Activated CD4-positive, alpha-beta T cell treated with anti-CD3 and anti-CD28 coated beads, Interleukin-2, amount 50 U/mL, for 48 hours (primary cell): Measurements from ENCODE around the gene NADSYN1.
"Not testable (repeated sequence)": the region's sequence is repeated elsewhere in the genome, so short reads cannot be mapped to it uniquely, and the experiment has no call there.

ENCODE experiments used
- DNase-seq, 2 experiments: peaks; one replicate each; pipeline ENCODE4 v3.0.0-alpha.2; 2020

NADSYN1 gene

DNA sequence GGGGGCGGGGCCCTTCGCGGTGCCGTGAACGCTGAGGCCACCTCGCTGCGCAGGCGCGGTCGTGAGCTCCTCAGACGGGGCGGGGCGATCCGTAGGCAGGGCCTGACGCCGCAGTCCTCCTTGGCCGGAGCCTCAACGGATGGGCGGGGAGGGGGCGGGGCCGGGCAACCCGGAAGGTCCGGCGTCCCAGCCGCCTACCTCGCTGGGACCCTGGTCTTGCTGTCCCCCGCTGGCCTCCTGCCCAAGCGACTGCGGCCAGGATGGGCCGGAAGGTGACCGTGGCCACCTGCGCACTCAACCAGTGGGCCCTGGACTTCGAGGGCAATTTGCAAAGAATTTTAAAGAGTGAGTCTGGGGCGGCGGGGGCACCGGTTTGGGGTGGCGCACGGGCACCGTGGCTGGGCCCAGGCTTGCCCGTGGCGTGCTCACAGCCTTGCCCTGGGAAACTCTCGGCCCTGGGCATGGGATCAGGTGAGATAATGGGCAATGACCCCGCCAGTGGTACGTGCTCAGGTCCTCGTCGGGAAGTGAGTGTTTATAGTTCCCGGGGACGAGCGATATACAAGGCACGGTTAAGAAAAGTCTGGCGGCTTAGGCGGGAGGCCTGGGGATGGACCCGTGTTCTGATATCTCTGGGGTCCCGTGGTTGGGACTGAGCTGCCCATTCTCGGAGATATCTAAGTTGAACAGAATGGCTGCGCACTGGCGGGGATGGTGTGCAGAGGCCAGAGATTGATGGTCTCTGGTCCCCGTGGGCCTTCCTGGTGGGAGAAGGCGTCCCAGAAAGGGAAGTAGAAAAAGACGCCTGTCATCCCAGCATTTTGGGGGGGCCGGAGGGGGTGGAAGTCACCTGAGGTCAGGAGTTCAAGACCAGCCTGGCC is at the start of gene NADSYN1:
Gene NADSYN1 (plus strand): TSS at position 167 of the 881 bp plus-strand sequence. CDS start 94 bp downstream, at position 261.
- peak; percentile 97 for DNase-seq

GRCh38 chr11:71404209-71404608 is 48.8 kb upstream of the NADSYN1 start:
- no peak for DNase-seq

- no peak for DNase-seq
These were observed 46.3 kb upstream of the NADSYN1 start for GRCh38 chr11:71406681-71407080.

DNA sequence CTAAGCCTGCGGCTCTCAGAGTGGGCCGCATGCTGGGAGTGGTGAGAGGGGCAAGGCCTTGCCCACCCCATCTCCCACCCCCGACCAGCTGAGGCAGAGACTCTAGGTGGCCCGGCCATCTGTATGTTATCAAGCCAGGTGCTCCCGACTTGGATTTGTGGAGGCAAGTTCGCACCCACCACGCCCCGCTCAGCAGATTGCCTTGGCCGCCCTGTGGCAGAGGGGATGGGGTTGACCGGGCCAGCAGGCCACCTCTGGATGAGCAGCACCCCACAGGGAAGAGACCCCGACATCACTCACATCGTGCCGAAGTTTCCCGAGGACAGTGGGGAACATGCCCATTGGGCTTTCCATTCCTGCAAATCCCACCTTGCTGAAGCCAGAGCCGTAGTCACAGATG is 45.6 kb upstream of the NADSYN1 start:
- DNase-seq, result no peak

- no peak for DNase-seq
These were observed 44.2 kb upstream of the NADSYN1 start for GRCh38 chr11:71408826-71409225.

DNA sequence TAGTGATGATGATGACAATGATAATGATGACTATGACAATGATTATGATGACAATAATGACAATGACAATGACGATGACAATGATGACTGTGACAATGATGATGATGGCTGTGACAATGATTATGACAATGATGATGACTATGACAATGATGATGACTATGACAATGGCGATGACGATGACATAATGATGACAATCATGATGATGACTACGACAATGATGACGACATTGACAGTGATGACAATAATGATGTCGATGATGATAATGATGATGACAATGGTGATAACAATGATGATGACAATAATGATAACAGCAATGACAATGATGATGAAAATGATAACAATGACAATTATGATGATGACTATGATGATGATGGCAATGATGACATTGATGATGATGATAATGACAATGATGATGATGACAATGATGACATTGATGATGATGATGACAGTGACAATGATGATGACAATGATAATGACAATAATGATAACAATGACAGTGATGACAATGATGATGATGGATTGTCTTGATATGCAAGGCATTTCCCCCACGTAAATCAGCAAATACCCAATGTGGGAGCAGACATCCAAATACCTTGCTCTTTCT is 42.5 kb upstream of the NADSYN1 start:
- DNase-seq, result no peak

- DNase-seq, result no peak
These were observed 38.4 kb upstream of the NADSYN1 start for GRCh38 chr11:71414645-71415044.

DNA sequence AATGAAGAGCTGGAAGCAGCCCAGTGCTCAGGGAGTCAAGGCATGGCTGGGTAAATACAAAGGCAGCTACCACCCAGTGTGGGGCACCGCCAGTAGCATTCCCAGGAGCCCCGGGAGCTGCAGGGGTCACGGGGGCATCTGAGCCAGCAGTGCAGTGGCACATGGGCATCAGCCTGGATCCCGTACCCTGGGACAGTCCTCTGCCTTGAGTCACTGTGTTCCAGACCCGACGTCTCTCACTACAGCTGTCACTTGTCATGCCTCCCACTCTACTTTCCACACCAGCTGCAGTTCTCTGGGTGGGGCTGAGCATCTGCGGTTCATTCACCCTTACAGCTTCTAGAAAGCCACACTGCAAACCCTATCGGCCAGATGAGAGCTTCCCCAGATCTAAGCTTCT is 34.4 kb upstream of the NADSYN1 start:
- peak; percentile 5 to 9 for DNase-seq

- peak; percentile 15 to 29 for DNase-seq
These were observed 32.4 kb upstream of the NADSYN1 start for GRCh38 chr11:71420455-71421241.

GRCh38 chr11:71421392-71421950 is 31.5 kb upstream of the NADSYN1 start:
- no peak for DNase-seq

DNA sequence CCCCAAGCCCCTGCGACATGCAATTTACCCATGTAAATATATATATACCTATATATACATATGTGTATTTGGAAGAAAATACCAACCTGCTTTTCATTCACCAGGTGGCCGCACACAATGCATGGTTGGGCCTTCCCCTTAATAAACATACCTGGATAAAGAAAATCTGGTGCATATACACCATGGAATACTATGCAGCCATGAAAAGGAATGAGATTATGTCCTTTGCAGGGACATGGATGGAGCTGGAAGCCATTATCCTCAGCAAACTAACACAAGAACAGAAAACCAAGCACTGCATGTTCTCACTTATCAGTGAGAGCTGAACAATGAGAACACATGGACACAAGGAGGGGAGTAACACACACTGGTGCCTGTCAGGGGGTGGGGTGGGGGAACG is 30.7 kb upstream of the NADSYN1 start:
- not testable (repeated sequence) for DNase-seq

DNA sequence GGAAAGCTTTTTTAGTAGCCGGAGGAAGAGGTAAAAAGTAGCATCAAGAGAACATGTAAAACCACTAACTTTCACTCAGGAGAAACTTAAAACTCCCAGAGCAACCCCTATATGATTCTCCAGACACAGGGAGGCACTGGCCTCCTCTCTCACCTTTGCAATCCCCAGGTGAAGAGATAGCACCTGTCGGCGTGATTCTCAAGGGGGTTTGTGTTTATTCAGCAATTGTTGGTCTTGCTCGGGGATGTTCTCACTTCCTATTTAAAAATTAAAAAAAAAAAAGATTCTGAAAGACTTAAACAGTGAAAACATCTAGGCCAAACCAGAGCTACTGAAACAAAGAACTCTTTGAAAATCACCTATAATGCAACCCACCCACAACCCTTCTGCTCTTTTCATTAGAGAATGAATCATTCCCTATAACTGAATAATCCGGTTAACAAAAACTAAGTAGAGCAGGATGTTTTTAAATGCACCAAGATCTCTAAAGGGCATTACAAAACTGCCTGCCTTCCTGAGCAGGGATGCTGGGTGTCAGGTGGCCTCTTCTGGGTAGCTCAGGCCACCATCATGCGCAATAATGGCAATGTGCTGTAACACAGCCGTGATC is 29.7 kb upstream of the NADSYN1 start:
- DNase-seq, result no peak

DNA sequence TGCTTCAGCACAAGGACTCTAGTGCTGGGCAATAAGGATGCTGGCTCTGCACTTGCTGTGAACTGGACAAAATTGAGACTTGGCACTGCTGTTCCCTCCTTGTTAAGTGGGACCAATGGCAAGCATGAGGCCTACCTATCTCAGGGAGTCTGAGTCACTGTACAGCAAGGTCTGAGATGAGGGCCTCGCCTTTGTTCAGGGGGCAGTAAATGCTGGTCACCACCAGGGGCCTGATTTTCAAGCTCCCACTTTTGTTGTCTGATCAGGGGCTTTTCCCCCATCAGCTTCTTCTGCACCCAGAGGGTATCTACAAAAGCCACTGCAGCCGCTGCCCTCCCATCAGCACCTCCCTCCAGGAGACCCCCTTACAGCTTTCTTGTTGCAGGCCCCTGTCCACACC is 27.6 kb upstream of the NADSYN1 start:
- no peak for DNase-seq

- no peak for DNase-seq
These were observed 27.1 kb upstream of the NADSYN1 start for GRCh38 chr11:71425860-71426259.

GRCh38 chr11:71426413-71426812 is 26.6 kb upstream of the NADSYN1 start:
- DNase-seq, result no peak

DNA sequence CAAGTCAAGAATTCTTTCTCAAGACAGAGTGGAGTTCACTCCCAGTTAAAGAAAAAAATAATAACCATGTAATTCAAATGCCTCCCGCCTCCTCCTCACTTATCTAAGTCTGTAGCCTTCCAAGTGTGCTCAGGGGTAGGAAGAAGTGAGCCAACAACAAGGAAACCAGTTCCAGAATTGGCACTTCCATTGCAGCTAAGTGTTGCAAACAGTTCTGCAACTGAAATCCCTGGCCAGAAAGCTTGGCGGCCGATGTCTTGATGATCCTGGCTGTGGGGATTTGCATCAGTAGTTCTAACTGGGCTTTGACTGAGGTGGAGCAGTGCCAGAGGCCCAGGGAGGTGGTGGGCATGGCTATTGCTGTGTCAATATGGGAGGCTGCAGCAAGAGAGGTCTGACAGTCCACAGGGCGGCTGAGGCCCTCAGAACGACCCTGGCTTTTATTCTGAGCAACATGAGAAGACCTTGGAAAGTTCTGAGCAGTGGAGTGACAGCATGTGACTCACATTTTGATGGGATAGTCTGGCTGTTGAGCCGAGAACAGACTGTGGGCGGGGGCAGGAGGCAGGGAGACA is 24.1 kb upstream of the NADSYN1 start:
- no peak for DNase-seq

GRCh38 chr11:71429701-71430100 is 23.3 kb upstream of the NADSYN1 start:
- no peak for DNase-seq

- no peak for DNase-seq
These were observed 22.8 kb upstream of the NADSYN1 start for GRCh38 chr11:71430166-71430565.

- DNase-seq, result no peak
These were observed 21.7 kb upstream of the NADSYN1 start for GRCh38 chr11:71431271-71431670.

GRCh38 chr11:71432761-71433647 is 20.0 kb upstream of the NADSYN1 start:
- DNase-seq, result no peak
